Erythroblast (primary cell): ENCODE data around the gene HBEGF.

Source experiments
- GATA1 ChIP-seq: IDR thresholded peaks from 2 replicates; pipeline ENCODE4 v1.6.1; 2011; ENCODE audit warnings: low read depth, mild to moderate bottlenecking, control low read depth, low read length, moderate library complexity
- POLR2A ChIP-seq: IDR thresholded peaks from 2 replicates; pipeline ENCODE4 v1.6.1; 2011; ENCODE audit warnings: mild to moderate bottlenecking, low read length

- TF ChIP-seq POLR2A (no peak), GATA1 (no peak)
These were observed 16.6 kb upstream of the HBEGF start for GRCh38 chr5:140362875-140363630.
